WTC11 (cell line): Measurements from ENCODE around the gene BATF. TPM values are rescaled to one million over a fixed set of nuclear protein-coding genes. Genes with fewer than 3 reads are reported as not detected.

Source experiments
- ATAC-seq: fragments of 200-7000 bp; cut with Tn5 transposase; 2 replicates; pipeline ENCODE4 v1.10.0; 2021; ENCODE audit warnings: mild to moderate bottlenecking, moderate library complexity
- CTCF ChIA-PET: fragments of 300-600 bp; sonication (Branson Sonifier 250); formaldehyde crosslinking; loops from one replicate; lab custom pipeline; 2021; ENCODE audit warnings: antibody characterized with exemption; lab: Charles Lee
- POLR2A ChIA-PET: fragments of 350-600 bp; sonication (Branson Sonifier 250); formaldehyde crosslinking; loops from one replicate; lab custom pipeline; 2021; ENCODE audit warnings: antibody characterized with exemption; lab: Charles Lee
- DNase-seq: peaks from one replicate; pipeline ENCODE4 v3.0.0; 2021; ENCODE audit warnings: low spot score
- H3K27ac Mint-ChIP-seq: 2 replicates; pipeline ENCODE4 v1.8.0; 2021; ENCODE audit warnings: mixed read lengths
- H3K27me3 Mint-ChIP-seq: 2 replicates; pipeline ENCODE4 v1.8.0; 2021; ENCODE audit warnings: low read depth, mild to moderate bottlenecking, moderate library complexity, mixed read lengths
- H3K36me3 Mint-ChIP-seq: 2 replicates; pipeline ENCODE4 v1.8.0; 2021; ENCODE audit warnings: mixed read lengths
- H3K4me1 Mint-ChIP-seq: 2 replicates; pipeline ENCODE4 v1.8.0; 2022; ENCODE audit warnings: mixed read lengths
- H3K4me3 Mint-ChIP-seq: 2 replicates; pipeline ENCODE4 v1.8.0; 2021; ENCODE audit warnings: mild to moderate bottlenecking, moderate library complexity, mixed read lengths
- H3K9me3 Mint-ChIP-seq: 2 replicates; pipeline ENCODE4 v1.8.0; 2021; ENCODE audit warnings: mixed read lengths
- AR ChIP-seq: fragments of 250-450 bp; sonication (Bioruptor Pico); IDR thresholded peaks from 2 replicates; pipeline ENCODE4 v1.9.0; 2021; ENCODE audit warnings: mild to moderate bottlenecking
- CREB1 ChIP-seq: sonication (generic); formaldehyde crosslinking; IDR thresholded peaks from 2 replicates; pipeline ENCODE4 v1.8.0; 2023; ENCODE audit warnings: mild to moderate bottlenecking, missing genetic modification reagents
- E2F1 ChIP-seq: sonication (generic); formaldehyde crosslinking; IDR thresholded peaks from 2 replicates; pipeline ENCODE4 v1.8.0; 2022; ENCODE audit warnings: mild to moderate bottlenecking, missing genetic modification reagents
- E2F5 ChIP-seq: sonication (generic); formaldehyde crosslinking; IDR thresholded peaks from 2 replicates; pipeline ENCODE4 v1.8.1; 2022; ENCODE audit warnings: mild to moderate bottlenecking, moderate library complexity, missing genetic modification reagents
- ESRRA ChIP-seq: sonication (generic); formaldehyde crosslinking; IDR thresholded peaks from 2 replicates; pipeline ENCODE4 v1.8.1; 2022; ENCODE audit warnings: mild to moderate bottlenecking, missing genetic modification reagents, borderline replicate concordance
- ETV6 ChIP-seq: sonication (generic); formaldehyde crosslinking; IDR thresholded peaks from 2 replicates; pipeline ENCODE4 v1.8.1; 2022; ENCODE audit warnings: mild to moderate bottlenecking, missing genetic modification reagents
- IRF2 ChIP-seq: sonication (generic); formaldehyde crosslinking; IDR thresholded peaks from 2 replicates; pipeline ENCODE4 v1.8.0; 2022; ENCODE audit warnings: low read depth, missing genetic modification reagents, borderline replicate concordance
- JAZF1 ChIP-seq: fragments of 250-450 bp; sonication (Bioruptor Pico); IDR thresholded peaks from 2 replicates; pipeline ENCODE4 v1.9.0; 2021; ENCODE audit warnings: moderate library complexity, mild to moderate bottlenecking, inconsistent platforms
- MAX ChIP-seq: sonication (generic); formaldehyde crosslinking; IDR thresholded peaks from 2 replicates; pipeline ENCODE4 v1.8.0; 2022; ENCODE audit warnings: mild to moderate bottlenecking, missing genetic modification reagents
- PRRX2 ChIP-seq: fragments of 250-450 bp; sonication (Bioruptor Pico); IDR thresholded peaks from 2 replicates; pipeline ENCODE4 v1.8.0; 2021; ENCODE audit warnings: mild to moderate bottlenecking
- ZBTB21 ChIP-seq: sonication (generic); formaldehyde crosslinking; IDR thresholded peaks from 2 replicates; pipeline ENCODE4 v1.8.1; 2023; ENCODE audit warnings: mild to moderate bottlenecking, missing genetic modification reagents, borderline replicate concordance
- ZNF317 ChIP-seq: sonication (generic); formaldehyde crosslinking; IDR thresholded peaks from 2 replicates; pipeline ENCODE4 v1.8.1; 2023; ENCODE audit warnings: low read depth, mild to moderate bottlenecking, moderate library complexity, missing genetic modification reagents, borderline replicate concordance
- ZNF396 ChIP-seq: fragments of 250-450 bp; sonication (Bioruptor Pico); IDR thresholded peaks from 2 replicates; pipeline ENCODE4 v1.8.0; 2021; ENCODE audit warnings: mild to moderate bottlenecking, moderate library complexity, borderline replicate concordance
- ZNF423 ChIP-seq: fragments of 250-450 bp; sonication (Bioruptor Pico); IDR thresholded peaks from 2 replicates; pipeline ENCODE4 v2.1.2; 2022; ENCODE audit warnings: mild to moderate bottlenecking, moderate library complexity
- total RNA-seq: library from RNA; stranded (reverse); gene quantifications from 3 replicates; pipeline ENCODE4 v1.2.3, GENCODE V29; 2021
- TF ChIP-seq, protein P1 (sequence below): sonication (generic); formaldehyde crosslinking; IDR thresholded peaks from 2 replicates; pipeline ENCODE4 v1.8.1; 2023; ENCODE audit warnings: mild to moderate bottlenecking, moderate library complexity, missing genetic modification reagents
- TF ChIP-seq, protein P2 (sequence below): sonication (generic); formaldehyde crosslinking; IDR thresholded peaks from 2 replicates; pipeline ENCODE4 v1.8.1; 2022; ENCODE audit warnings: low read depth, missing genetic modification reagents, borderline replicate concordance

Gene BATF
- total RNA-seq, 1 experiment from 2014 or later, result not detected

DNA sequence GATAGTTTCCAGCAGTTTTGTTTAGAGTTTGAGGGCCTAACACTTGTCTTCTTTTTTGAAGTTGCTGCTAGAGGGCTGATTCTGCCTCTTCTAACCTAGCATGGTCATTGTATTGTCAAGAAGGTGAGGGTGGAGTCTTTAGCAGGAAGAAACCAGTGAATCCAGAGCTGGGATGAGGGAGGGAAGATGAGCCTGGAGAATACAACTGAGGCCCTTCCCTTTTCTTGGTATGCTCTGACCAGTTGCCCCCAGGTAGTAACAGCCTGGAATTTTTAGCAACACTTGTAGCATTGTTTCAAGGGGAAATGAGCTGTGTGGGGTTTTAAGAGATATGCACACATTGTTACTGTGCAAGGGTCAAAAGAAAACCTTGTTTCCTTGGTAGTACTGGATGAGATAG is 65.1 kb downstream of the BATF start:
- no peak for TF ChIP-seq ETV6 (CRISPR knock-in tag)
- TF ChIP-seq IRF2 (CRISPR knock-in tag), result no peak
- TF ChIP-seq E2F5 (CRISPR knock-in tag), result no peak
- no peak for TF ChIP-seq ZBTB21
- TF ChIP-seq ZNF317 (CRISPR knock-in tag), result no peak
- no peak for TF ChIP-seq AR
- peaks cover 18% of the 10 kb centered on the region for H3K4me1 Mint-ChIP-seq
- H3K36me3 Mint-ChIP-seq, result peaks cover 22% of the 10 kb centered on the region
- H3K27me3 Mint-ChIP-seq, result no peaks in the 10 kb centered on the region; the same call in 1 of the 2 replicates
- no peak for DNase-seq
- peak; percentile 65 for ATAC-seq
- H3K27ac Mint-ChIP-seq, result no peak overlapping the region
- H3K4me3 Mint-ChIP-seq, result no peak overlapping the region
- H3K9me3 Mint-ChIP-seq, result peaks cover 21% of the 10 kb centered on the region
- CTCF ChIA-PET, result interaction anchor here (0.9 to 1.5 kb wide), 2 partner anchors 10 to 27 kb away, joined by 4 to 7 read pairs; no protein-coding TSS in a partner anchor
- POLR2A ChIA-PET, result no interaction called here

DNA sequence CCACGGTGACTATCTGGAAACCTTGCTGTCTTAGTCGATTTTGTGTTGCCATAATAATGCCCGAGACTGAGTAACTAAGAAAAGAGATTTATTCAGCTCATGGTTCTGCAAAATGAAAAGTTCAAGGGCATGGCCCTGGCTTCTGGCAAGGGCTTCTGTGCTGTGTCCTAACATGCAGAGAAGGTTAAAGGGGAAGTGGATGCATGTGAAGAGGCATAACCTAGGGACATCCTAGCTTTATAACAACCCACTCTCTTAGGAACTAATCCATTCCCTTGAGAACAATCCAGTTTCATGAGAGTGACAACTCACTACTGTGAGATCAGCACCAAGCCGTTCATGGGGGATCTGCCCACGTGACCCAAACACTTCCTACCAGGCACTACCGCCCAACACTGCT is 67.7 kb downstream of the BATF start:
- no peak overlapping the region for H3K27ac Mint-ChIP-seq
- peaks cover 32% of the 10 kb centered on the region for H3K9me3 Mint-ChIP-seq
- H3K36me3 Mint-ChIP-seq, result peaks cover 29% of the 10 kb centered on the region
- H3K4me1 Mint-ChIP-seq, result peaks cover 13% of the 10 kb centered on the region
- H3K4me3 Mint-ChIP-seq, result no peak overlapping the region
- TF ChIP-seq, protein P1, sequence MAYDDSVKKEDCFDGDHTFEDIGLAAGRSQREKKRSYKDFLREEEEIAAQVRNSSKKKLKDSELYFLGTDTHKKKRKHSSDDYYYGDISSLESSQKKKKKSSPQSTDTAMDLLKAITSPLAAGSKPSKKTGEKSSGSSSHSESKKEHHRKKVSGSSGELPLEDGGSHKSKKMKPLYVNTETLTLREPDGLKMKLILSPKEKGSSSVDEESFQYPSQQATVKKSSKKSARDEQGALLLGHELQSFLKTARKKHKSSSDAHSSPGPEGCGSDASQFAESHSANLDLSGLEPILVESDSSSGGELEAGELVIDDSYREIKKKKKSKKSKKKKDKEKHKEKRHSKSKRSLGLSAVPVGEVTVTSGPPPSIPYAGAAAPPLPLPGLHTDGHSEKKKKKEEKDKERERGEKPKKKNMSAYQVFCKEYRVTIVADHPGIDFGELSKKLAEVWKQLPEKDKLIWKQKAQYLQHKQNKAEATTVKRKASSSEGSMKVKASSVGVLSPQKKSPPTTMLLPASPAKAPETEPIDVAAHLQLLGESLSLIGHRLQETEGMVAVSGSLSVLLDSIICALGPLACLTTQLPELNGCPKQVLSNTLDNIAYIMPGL (CRISPR knock-in tag), result no peak
- no peak for TF ChIP-seq ZNF396 (CRISPR knock-in tag)
- no peak for TF ChIP-seq MAX (CRISPR knock-in tag)
- no peak for TF ChIP-seq ESRRA (CRISPR knock-in tag)
- TF ChIP-seq E2F1 (CRISPR knock-in tag), result no peak
- TF ChIP-seq, protein P2, sequence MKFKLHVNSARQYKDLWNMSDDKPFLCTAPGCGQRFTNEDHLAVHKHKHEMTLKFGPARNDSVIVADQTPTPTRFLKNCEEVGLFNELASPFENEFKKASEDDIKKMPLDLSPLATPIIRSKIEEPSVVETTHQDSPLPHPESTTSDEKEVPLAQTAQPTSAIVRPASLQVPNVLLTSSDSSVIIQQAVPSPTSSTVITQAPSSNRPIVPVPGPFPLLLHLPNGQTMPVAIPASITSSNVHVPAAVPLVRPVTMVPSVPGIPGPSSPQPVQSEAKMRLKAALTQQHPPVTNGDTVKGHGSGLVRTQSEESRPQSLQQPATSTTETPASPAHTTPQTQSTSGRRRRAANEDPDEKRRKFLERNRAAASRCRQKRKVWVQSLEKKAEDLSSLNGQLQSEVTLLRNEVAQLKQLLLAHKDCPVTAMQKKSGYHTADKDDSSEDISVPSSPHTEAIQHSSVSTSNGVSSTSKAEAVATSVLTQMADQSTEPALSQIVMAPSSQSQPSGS (CRISPR knock-in tag), result no peak
- no peak for TF ChIP-seq CREB1 (CRISPR knock-in tag)
- no peak for TF ChIP-seq JAZF1 (CRISPR knock-in tag)
- no peak for TF ChIP-seq PRRX2
- no peak for TF ChIP-seq ZNF423
- no peaks in the 10 kb centered on the region; the same call in none of the 2 replicates for H3K27me3 Mint-ChIP-seq
- CTCF ChIA-PET, result interaction anchor here (1.3 to 1.8 kb wide), 2 partner anchors 12 to 64 kb away, joined by 3 to 6 read pairs; partner anchors contain the start of gene FLVCR2
- no peak for ATAC-seq
- no peak for DNase-seq
- POLR2A ChIA-PET, result no interaction called here
